DND-41 (cell line): Measurements from ENCODE around the gene ALDOB.

ENCODE experiments used
- ATAC-seq: fragments of 200-7000 bp; cut with Tn5 transposase; 3 replicates; pipeline ENCODE4 v1.9.1; 2021; ENCODE audit warnings: low read depth; ENCODE audit not compliant: insufficient read depth
- DNase-seq: peaks from one replicate; pipeline ENCODE4 v3.0.0-alpha.2; 2020
- H2AFZ ChIP-seq: 2 replicates; pipeline ENCODE4 v1.6.0; 2012; ENCODE audit warnings: low read depth, low read length
- H3K27ac ChIP-seq: 2 replicates; pipeline ENCODE4 v1.5.1; 2012; ENCODE audit warnings: low read length, inconsistent platforms
- H3K27me3 ChIP-seq: fragments of 200-600 bp; sonication (generic); 2 replicates; pipeline ENCODE4 v1.6.0; 2012; ENCODE audit warnings: low read length, mild to moderate bottlenecking, inconsistent platforms; ENCODE audit not compliant: insufficient read depth, poor library complexity
- H3K36me3 ChIP-seq: 2 replicates; pipeline ENCODE4 v1.5.1; 2012; ENCODE audit warnings: low read length, inconsistent platforms; ENCODE audit not compliant: insufficient read depth
- H3K4me1 ChIP-seq: 2 replicates; pipeline ENCODE4 v1.5.1; 2012; ENCODE audit warnings: mild to moderate bottlenecking, low read length; ENCODE audit not compliant: insufficient read depth
- H3K4me2 ChIP-seq: 2 replicates; pipeline ENCODE4 v1.6.0; 2012; ENCODE audit warnings: mild to moderate bottlenecking, moderate library complexity, low read length, inconsistent platforms; ENCODE audit not compliant: insufficient read depth
- H3K4me3 ChIP-seq, 2 experiments: fragments of 200-600 bp in 1 of 2; shearing (Covaris generic) in 1 of 2; 2 replicates each; pipeline ENCODE4 v1.5.1; 2012 to 2016; ENCODE audit warnings: inconsistent platforms in 2 of 2, low read length in 2 of 2, mild to moderate bottlenecking in 2 of 2, low read depth in 1 of 2, moderate library complexity in 1 of 2
- H3K79me2 ChIP-seq: 2 replicates; pipeline ENCODE4 v1.6.0; 2012; ENCODE audit warnings: low read length, inconsistent platforms; ENCODE audit not compliant: insufficient read depth
- H3K9ac ChIP-seq: 2 replicates; pipeline ENCODE4 v1.6.0; 2012; ENCODE audit warnings: low read depth, mild to moderate bottlenecking, inconsistent platforms, low read length, moderate library complexity
- H3K9me3 ChIP-seq: 2 replicates; pipeline ENCODE4 v1.5.1; 2012; ENCODE audit warnings: low read length, moderate library complexity, mild to moderate bottlenecking, inconsistent platforms; ENCODE audit not compliant: insufficient read depth, severe bottlenecking
- H4K20me1 ChIP-seq: 2 replicates; pipeline ENCODE4 v1.6.0; 2012; ENCODE audit warnings: low read length; ENCODE audit not compliant: insufficient read depth
- CTCF ChIP-seq: IDR thresholded peaks from 2 replicates; pipeline ENCODE4 v1.5.1; 2012; ENCODE audit warnings: borderline replicate concordance, low read length, moderate library complexity, mild to moderate bottlenecking; ENCODE audit not compliant: poor library complexity, severe bottlenecking; ENCODE audit errors: extremely low read depth
- EZH2 ChIP-seq: IDR thresholded peaks from 3 replicates; pipeline ENCODE4 v1.6.1; 2012; ENCODE audit warnings: borderline replicate concordance, low read depth, mild to moderate bottlenecking, moderate library complexity, low read length, inconsistent platforms; ENCODE audit not compliant: severe bottlenecking

Gene ALDOB

GRCh38 chr9:101398068-101398929, 37.3 kb downstream of the ALDOB start, which contains the start of the genes MRPL50 and ZNF189:
MRPL50 (minus strand) TSS chr9:101398618; CDS start chr9:101398592, 26 bp downstream.
ZNF189 (plus strand) TSS chr9:101398851; CDS start chr9:101399157, 306 bp downstream.
- Histone ChIP-seq H3K9me3 (peaks cover 13% of the 10 kb centered on the region), H3K27me3 (no peaks in the 10 kb centered on the region), H3K27ac (peak within 1 kb of the TSS; percentile 86), H3K4me3 (peak within 1 kb of the TSS; percentile 71 to 75), H3K4me2 (peak within 1 kb of the TSS; percentile 92), H3K4me1 (peaks cover 35% of the 10 kb centered on the region), H3K36me3 (peaks cover 63% of the 10 kb centered on the region), H4K20me1 (no peaks in the 10 kb centered on the region), H3K9ac (peak within 1 kb of the TSS; percentile 79), H2AFZ (peak within 1 kb of the TSS; percentile 92), H3K79me2 (peaks cover 79% of the 10 kb centered on the region)
- ATAC-seq: peak; percentile 96
- DNase-seq: peak; percentile 95
- no peak for TF ChIP-seq CTCF
- no peak for TF ChIP-seq EZH2

- Histone ChIP-seq H3K79me2 (peaks cover 81% of the 10 kb centered on the region), H3K4me2 (peak overlapping the region; percentile 92), H3K9ac (peak overlapping the region; percentile 79), H2AFZ (peak overlapping the region; percentile 92), H3K27ac (peak overlapping the region; percentile 86), H3K4me3 (peak overlapping the region; percentile 71 to 75), H3K9me3 (peaks cover 13% of the 10 kb centered on the region), H4K20me1 (peaks cover 3% of the 10 kb centered on the region; the same call in 1 of the 2 replicates), H3K36me3 (peaks cover 61% of the 10 kb centered on the region), H3K4me1 (peaks cover 35% of the 10 kb centered on the region), H3K27me3 (no peaks in the 10 kb centered on the region)
- ATAC-seq: no peak
- TF ChIP-seq EZH2: no peak
- TF ChIP-seq CTCF: no peak
- DNase-seq: no peak
These were observed 37.9 kb downstream of the ALDOB start for GRCh38 chr9:101397746-101398067.

DNA sequence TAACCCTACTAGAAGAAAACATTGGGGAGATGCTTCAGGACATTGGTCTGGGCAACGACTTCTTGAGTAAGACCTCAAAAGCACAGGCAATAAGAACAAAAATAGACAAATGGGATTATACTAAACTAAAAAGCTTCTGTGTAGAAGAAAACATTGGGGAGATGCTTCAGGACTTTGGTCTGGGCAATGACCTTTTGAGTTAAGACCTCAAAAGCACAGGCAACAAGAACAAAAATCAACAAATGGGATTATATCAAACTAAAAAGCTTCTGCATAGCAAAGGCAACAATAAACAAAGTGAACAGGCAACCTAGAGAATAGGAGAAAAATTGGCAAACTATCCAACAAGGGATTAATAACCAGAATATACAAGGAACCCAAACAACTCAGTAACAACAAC, 40.9 kb downstream of the ALDOB start:
- Histone ChIP-seq H3K4me1 (peaks cover 22% of the 10 kb centered on the region), H3K27me3 (no peaks in the 10 kb centered on the region), H3K4me2 (peak overlapping the region; percentile 7; the same call in 1 of the 2 replicates), H3K36me3 (peaks cover 48% of the 10 kb centered on the region), H3K79me2 (peaks cover 85% of the 10 kb centered on the region), H3K27ac (no peak overlapping the region), H2AFZ (no peak overlapping the region), H3K4me3 (no peak overlapping the region), H3K9ac (no peak overlapping the region), H4K20me1 (peaks cover 3% of the 10 kb centered on the region; the same call in 1 of the 2 replicates), H3K9me3 (peaks cover 8% of the 10 kb centered on the region)
- TF ChIP-seq EZH2: no peak
- no peak for TF ChIP-seq CTCF
- DNase-seq (no peak), ATAC-seq (no peak)
